Caco-2 (cell line): ENCODE data around the gene FHIP1A. TPM values are rescaled to one million over a fixed set of nuclear protein-coding genes. Genes with fewer than 3 reads are reported as not detected.

Source experiments
- BruUV-seq: library from RNA; stranded (reverse); fragments of 400-500 nt; replicated peaks from 2 replicates; lab custom pipeline; 2021; lab: Mats Ljungman, UMichigan
- CTCF ChIA-PET: fragments of 300-600 bp; sonication (Branson Sonifier 250); formaldehyde crosslinking; loops from one replicate; lab custom pipeline; 2022; ENCODE audit warnings: antibody characterized with exemption; lab: Charles Lee
- POLR2A ChIA-PET: fragments of 300-600 bp; sonication (Branson Sonifier 250); formaldehyde crosslinking; loops from one replicate; lab custom pipeline; 2022; ENCODE audit warnings: antibody characterized with exemption; lab: Charles Lee
- DNase-seq, 2 experiments: peaks; one replicate each; pipeline versions ENCODE4 v3.0.0 to v3.0.0-alpha.2; 2020 to 2022
- H3K27me3 ChIP-seq: replicated peaks from 2 replicates; pipeline ENCODE4 v1.6.0; 2011; ENCODE audit warnings: low read length; ENCODE audit not compliant: control insufficient read depth, insufficient read depth
- H3K36me3 ChIP-seq: 2 replicates; pipeline ENCODE4 v1.5.1; 2011; ENCODE audit warnings: low read length; ENCODE audit not compliant: control insufficient read depth, insufficient read depth
- H3K4me1 ChIP-seq: fragments of 250-450 bp; sonication (Bioruptor Pico); 2 replicates; pipeline ENCODE4 v1.5.1; 2020; ENCODE audit warnings: mild to moderate bottlenecking
- H3K4me3 ChIP-seq: 2 replicates; pipeline ENCODE4 v1.5.1; 2011; ENCODE audit warnings: low read depth, mild to moderate bottlenecking, control low read depth, low read length
- H3K9me3 ChIP-seq: fragments of 250-450 bp; sonication (Bioruptor Pico); 2 replicates; pipeline ENCODE4 v1.5.1; 2020; ENCODE audit warnings: mild to moderate bottlenecking, moderate library complexity
- H3K27ac Mint-ChIP-seq: one replicate; pipeline ENCODE4 v1.8.0; 2022; ENCODE audit warnings: mixed read lengths; ENCODE audit not compliant: unreplicated experiment
- H3K27me3 Mint-ChIP-seq: one replicate; pipeline ENCODE4 v1.8.0; 2022; ENCODE audit warnings: mixed read lengths; ENCODE audit not compliant: insufficient read depth, unreplicated experiment
- H3K36me3 Mint-ChIP-seq: one replicate; pipeline ENCODE4 v1.8.0; 2022; ENCODE audit warnings: mild to moderate bottlenecking, mixed read lengths; ENCODE audit not compliant: insufficient read depth, unreplicated experiment
- H3K4me1 Mint-ChIP-seq: one replicate; pipeline ENCODE4 v1.8.0; 2022; ENCODE audit warnings: low read depth, mixed read lengths; ENCODE audit not compliant: unreplicated experiment
- H3K4me3 Mint-ChIP-seq: one replicate; pipeline ENCODE4 v1.8.0; 2022; ENCODE audit warnings: mild to moderate bottlenecking, moderate library complexity, mixed read lengths; ENCODE audit not compliant: unreplicated experiment
- H3K9me3 Mint-ChIP-seq: one replicate; pipeline ENCODE4 v1.8.0; 2022; ENCODE audit warnings: mixed read lengths; ENCODE audit not compliant: unreplicated experiment
- CTCF ChIP-seq, 2 experiments: fragments of 200-600 bp in 1 of 2; IDR thresholded peaks; 1 replicate in 1 of 2; 2 replicates in 1 of 2; pipeline versions ENCODE4 v1.5.1 to v1.8.0; 2011 to 2022; ENCODE audit warnings: antibody characterized with exemption in 1 of 2, control low read depth in 1 of 2, inconsistent platforms in 1 of 2, low read depth in 1 of 2, low read length in 1 of 2, mild to moderate bottlenecking in 1 of 2, moderate library complexity in 1 of 2; ENCODE audit not compliant: insufficient read depth in 1 of 2, severe bottlenecking in 1 of 2, unreplicated experiment in 1 of 2
- intact Hi-C: fragments of 100-400 bp; cut with micrococcal nuclease; formaldehyde crosslinking; loops from one replicate; pipeline ENCODE4 v1.10.0; 2022; ENCODE audit not compliant: unreplicated experiment
- total RNA-seq: library from RNA; stranded (reverse); gene quantifications from 2 replicates; pipeline ENCODE4 v1.2.3, GENCODE V29; 2022

FHIP1A gene
- total RNA-seq, 1 experiment from 2014 or later, result 22.3 TPM

GRCh38 chr4:151426513-151426912 lies 17.5 kb downstream of the FHIP1A start:
- Mint-ChIP-seq H3K9me3 (no peaks in the 10 kb centered on the region), H3K36me3 (no peaks in the 10 kb centered on the region), H3K27me3 (no peaks in the 10 kb centered on the region), H3K4me1 (peaks cover 11% of the 10 kb centered on the region), H3K27ac (no peak overlapping the region), H3K4me3 (no peak overlapping the region)
- no peak for TF ChIP-seq CTCF (IDR thresholded peaks at IDR 0.05; ENCODE audit: insufficient read depth in 1 of 2, low read depth in 1 of 2, low read length in 1 of 2, severe bottlenecking in 1 of 2, unreplicated experiment in 1 of 2)
- H3K9me3 ChIP-seq, result no peaks in the 10 kb centered on the region
- no peaks in the 10 kb centered on the region; the same call in 1 of the 2 replicates for H3K36me3 ChIP-seq
- H3K27me3 ChIP-seq, result no peaks in the 10 kb centered on the region
- H3K4me3 ChIP-seq, result no peak overlapping the region
- peaks cover 3% of the 10 kb centered on the region; the same call in 1 of the 2 replicates for H3K4me1 ChIP-seq
- no peak for DNase-seq
- intact Hi-C loops, result no loop called here
- no TSS peak for BruUV-seq
- POLR2A ChIA-PET, result no interaction called here
- CTCF ChIA-PET, result no interaction called here

- Mint-ChIP-seq H3K4me3 (no peak overlapping the region), H3K9me3 (no peaks in the 10 kb centered on the region), H3K36me3 (no peaks in the 10 kb centered on the region), H3K27me3 (no peaks in the 10 kb centered on the region), H3K27ac (no peak overlapping the region), H3K4me1 (peaks cover 11% of the 10 kb centered on the region)
- ChIA-PET POLR2A (no interaction called here), CTCF (no interaction called here)
- Histone ChIP-seq H3K9me3 (no peaks in the 10 kb centered on the region), H3K4me3 (no peak overlapping the region), H3K27me3 (no peaks in the 10 kb centered on the region), H3K36me3 (no peaks in the 10 kb centered on the region), H3K4me1 (peaks cover 3% of the 10 kb centered on the region; the same call in 1 of the 2 replicates)
- DNase-seq, result no peak
- no TSS peak for BruUV-seq
- intact Hi-C loops, result no loop called here
- no peak for TF ChIP-seq CTCF (IDR thresholded peaks at IDR 0.05; ENCODE audit: insufficient read depth in 1 of 2, low read depth in 1 of 2, low read length in 1 of 2, severe bottlenecking in 1 of 2, unreplicated experiment in 1 of 2)
Measured at GRCh38 chr4:151427266-151427665, 18.3 kb downstream of the FHIP1A start.

- Mint-ChIP-seq H3K4me1 (peaks cover 21% of the 10 kb centered on the region), H3K9me3 (no peaks in the 10 kb centered on the region), H3K36me3 (no peaks in the 10 kb centered on the region), H3K27me3 (no peaks in the 10 kb centered on the region), H3K4me3 (no peak overlapping the region), H3K27ac (no peak overlapping the region)
- ChIA-PET POLR2A (interaction anchor here (0.5 kb wide), 1 partner anchor 1775 kb away, joined by 3 read pairs; no protein-coding TSS in a partner anchor), CTCF (no interaction called here)
- no peaks in the 10 kb centered on the region for H3K27me3 ChIP-seq
- peaks cover 3% of the 10 kb centered on the region; the same call in 1 of the 2 replicates for H3K4me1 ChIP-seq
- TF ChIP-seq CTCF (IDR thresholded peaks at IDR 0.05; ENCODE audit: insufficient read depth in 1 of 2, low read depth in 1 of 2, low read length in 1 of 2, severe bottlenecking in 1 of 2, unreplicated experiment in 1 of 2), result no peak
- BruUV-seq, result no TSS peak
- no peaks in the 10 kb centered on the region for H3K36me3 ChIP-seq
- no peak for DNase-seq
- intact Hi-C loops, result no loop called here
- no peak overlapping the region for H3K4me3 ChIP-seq
- no peaks in the 10 kb centered on the region for H3K9me3 ChIP-seq
Measured at GRCh38 chr4:151428346-151428745, 19.4 kb downstream of the FHIP1A start.
